Heart left ventricle (tissue), 13 donors: Measurements from ENCODE around the gene ZNF331.

Experiments used
- POLR2A ChIP-seq, 2 donors: fragments of 450-650 bp; IDR thresholded peaks; one replicate each; pipeline ENCODE4 v1.6.1; 2017; ENCODE audit warnings: antibody characterized with exemption in 2 of 2, mild to moderate bottlenecking in 2 of 2, moderate library complexity in 2 of 2
- TF ChIP-seq, protein P1 (sequence below), 12 donors: fragments of 200-600 bp; sonication (generic) in 4 of 12; IDR thresholded peaks; one replicate each; pipeline versions ENCODE4 v1.5.0 to v1.8.0; 2018 to 2022; ENCODE audit warnings: antibody characterized with exemption in 12 of 12, mild to moderate bottlenecking in 5 of 12
- donor health status: ischemic (EF 13 %, LVEDD 7.1; RV severe dilation, severe dysfunction).
- donor health status: DM: no; HTN: yes; CAD: no.
- donor health status: DM: no; HTN: no; CAD: no.
- donor health status: ischemic (EF 25% LVEDD 6.9; RV normal size, moderate dysfunction).
- donor health status: ischemic (EF 25% LVEDD 5.7; RV mildly dilated, moderate dysfunction).
- donor health status: ischemic (EF 35%, LVEDD 5.7; RV mildly dilated, moderate dysfunction).
- donor health status: nonischemic (EF 11% LVEDD 7.7; RV severe dilation, severe dysfunction).
- donor health status: DM: yes; HTN: yes; CAD: no.
- donor health status: PGD.
- donor health status: ischemic (EF 29% LVEDD 5.4; RV normal size, mild dysfunction).
- donor health status: nonischemic (EF 23%, LVEDD 6.1; RV moderate dilation, normal function).

DNA sequence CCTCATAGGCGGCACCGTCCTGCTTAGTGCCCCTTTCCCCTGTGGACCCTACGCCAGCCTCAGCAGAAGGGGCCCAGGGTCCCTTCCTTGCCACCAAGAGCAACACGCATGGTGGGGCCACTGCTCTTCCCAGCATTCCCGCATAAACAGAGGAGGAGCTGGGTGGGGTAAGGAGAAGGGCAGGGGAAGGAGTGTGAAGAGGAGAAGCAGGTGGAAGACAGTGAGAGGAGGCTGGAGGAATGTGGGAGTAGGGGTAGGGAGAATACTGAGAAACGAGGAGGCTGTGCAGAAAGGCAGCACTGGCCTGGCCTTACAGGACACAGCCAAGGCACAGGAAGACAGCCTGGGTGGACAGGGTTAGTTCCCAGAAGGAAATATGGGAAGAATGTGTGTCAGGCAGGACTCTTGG lies 43.9 kb downstream of the ZNF331 start:
- TF ChIP-seq, protein P1, sequence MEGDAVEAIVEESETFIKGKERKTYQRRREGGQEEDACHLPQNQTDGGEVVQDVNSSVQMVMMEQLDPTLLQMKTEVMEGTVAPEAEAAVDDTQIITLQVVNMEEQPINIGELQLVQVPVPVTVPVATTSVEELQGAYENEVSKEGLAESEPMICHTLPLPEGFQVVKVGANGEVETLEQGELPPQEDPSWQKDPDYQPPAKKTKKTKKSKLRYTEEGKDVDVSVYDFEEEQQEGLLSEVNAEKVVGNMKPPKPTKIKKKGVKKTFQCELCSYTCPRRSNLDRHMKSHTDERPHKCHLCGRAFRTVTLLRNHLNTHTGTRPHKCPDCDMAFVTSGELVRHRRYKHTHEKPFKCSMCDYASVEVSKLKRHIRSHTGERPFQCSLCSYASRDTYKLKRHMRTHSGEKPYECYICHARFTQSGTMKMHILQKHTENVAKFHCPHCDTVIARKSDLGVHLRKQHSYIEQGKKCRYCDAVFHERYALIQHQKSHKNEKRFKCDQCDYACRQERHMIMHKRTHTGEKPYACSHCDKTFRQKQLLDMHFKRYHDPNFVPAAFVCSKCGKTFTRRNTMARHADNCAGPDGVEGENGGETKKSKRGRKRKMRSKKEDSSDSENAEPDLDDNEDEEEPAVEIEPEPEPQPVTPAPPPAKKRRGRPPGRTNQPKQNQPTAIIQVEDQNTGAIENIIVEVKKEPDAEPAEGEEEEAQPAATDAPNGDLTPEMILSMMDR (IDR thresholded peaks at IDR 0.05), result no peak
- TF ChIP-seq POLR2A (IDR thresholded peaks at IDR 0.05), result no peak
